Kidney epithelial cell (primary cell): Measurements from ENCODE around the gene SERPINB1. TPM values are rescaled to one million over a fixed set of nuclear protein-coding genes. Genes with fewer than 3 reads are reported as not detected.

Experiments used
- DNase-seq: peaks from one replicate; pipeline ENCODE4 v3.0.0-alpha.2; 2010; ENCODE audit warnings: low read depth
- H3K27me3 ChIP-seq: 2 replicates; pipeline ENCODE4 v1.6.0; 2011; ENCODE audit warnings: low read length; ENCODE audit not compliant: control insufficient read depth, insufficient read depth
- H3K36me3 ChIP-seq: 2 replicates; pipeline ENCODE4 v1.5.1; 2011; ENCODE audit warnings: low read length; ENCODE audit not compliant: control insufficient read depth, insufficient read depth
- H3K4me3 ChIP-seq: 2 replicates; pipeline ENCODE4 v1.5.1; 2011; ENCODE audit warnings: low read depth, mild to moderate bottlenecking, control low read depth, low read length
- total RNA-seq: library from RNA; depleted of rRNA; stranded (reverse); fragments of >200 nt; gene quantifications from 2 replicates; pipeline ENCODE4 v1.2.3, GENCODE V29; 2015
- TF ChIP-seq, protein P1 (sequence below): IDR thresholded peaks from 2 replicates; pipeline ENCODE4 v1.5.1; 2011; ENCODE audit warnings: mild to moderate bottlenecking, moderate library complexity, low read length, control low read depth, inconsistent platforms; ENCODE audit not compliant: insufficient read depth, poor library complexity, severe bottlenecking

Gene SERPINB1
- total RNA-seq, 1 donor from 2014 or later: 43.2 TPM

DNA sequence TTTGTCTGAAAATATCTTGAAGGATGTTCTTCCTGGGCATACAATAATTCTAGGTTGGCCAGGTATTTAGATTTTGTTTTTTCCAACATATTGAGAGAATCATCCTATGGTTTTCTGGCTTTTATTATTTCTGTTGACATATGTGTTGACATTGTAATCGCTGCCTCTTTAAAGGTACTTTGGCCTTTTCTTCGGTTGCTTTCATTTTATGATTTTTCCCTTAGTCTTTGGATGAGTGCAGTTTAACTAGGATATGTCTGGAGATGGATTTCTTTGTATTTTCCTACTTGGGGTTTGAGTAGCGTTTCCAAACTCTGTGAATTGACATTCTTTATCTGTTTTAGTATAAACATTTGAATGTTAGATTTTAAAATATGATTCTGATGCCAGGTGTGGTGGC, 11.5 kb downstream of the SERPINB1 start:
- no peak overlapping the region for H3K4me3 ChIP-seq
- TF ChIP-seq, protein P1, sequence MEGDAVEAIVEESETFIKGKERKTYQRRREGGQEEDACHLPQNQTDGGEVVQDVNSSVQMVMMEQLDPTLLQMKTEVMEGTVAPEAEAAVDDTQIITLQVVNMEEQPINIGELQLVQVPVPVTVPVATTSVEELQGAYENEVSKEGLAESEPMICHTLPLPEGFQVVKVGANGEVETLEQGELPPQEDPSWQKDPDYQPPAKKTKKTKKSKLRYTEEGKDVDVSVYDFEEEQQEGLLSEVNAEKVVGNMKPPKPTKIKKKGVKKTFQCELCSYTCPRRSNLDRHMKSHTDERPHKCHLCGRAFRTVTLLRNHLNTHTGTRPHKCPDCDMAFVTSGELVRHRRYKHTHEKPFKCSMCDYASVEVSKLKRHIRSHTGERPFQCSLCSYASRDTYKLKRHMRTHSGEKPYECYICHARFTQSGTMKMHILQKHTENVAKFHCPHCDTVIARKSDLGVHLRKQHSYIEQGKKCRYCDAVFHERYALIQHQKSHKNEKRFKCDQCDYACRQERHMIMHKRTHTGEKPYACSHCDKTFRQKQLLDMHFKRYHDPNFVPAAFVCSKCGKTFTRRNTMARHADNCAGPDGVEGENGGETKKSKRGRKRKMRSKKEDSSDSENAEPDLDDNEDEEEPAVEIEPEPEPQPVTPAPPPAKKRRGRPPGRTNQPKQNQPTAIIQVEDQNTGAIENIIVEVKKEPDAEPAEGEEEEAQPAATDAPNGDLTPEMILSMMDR: no peak
- H3K27me3 ChIP-seq: no peaks in the 10 kb centered on the region
- H3K36me3 ChIP-seq: no peaks in the 10 kb centered on the region
- DNase-seq: no peak

DNA sequence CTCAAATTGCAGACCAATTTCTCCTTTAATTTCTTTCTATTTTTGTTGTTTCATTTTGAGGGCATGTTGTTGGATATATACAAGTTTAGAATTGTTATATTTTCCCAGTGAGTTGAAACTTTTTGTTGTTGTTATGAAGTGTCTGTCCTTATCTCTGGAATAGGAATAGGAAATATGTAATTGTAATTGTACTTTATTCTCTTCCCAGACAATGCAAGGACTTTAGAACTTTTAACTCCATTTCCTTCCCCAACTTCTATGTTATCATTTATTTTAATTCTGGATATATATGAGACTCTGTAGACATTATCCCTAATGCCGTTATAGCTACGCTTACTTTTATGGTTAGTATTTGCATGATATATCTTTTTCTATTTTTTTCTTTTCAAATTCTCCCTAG, 12.4 kb downstream of the SERPINB1 start:
- H3K27me3 ChIP-seq: no peaks in the 10 kb centered on the region
- no peak for DNase-seq
- H3K36me3 ChIP-seq: no peaks in the 10 kb centered on the region
- TF ChIP-seq, protein P1: no peak
- H3K4me3 ChIP-seq: no peak overlapping the region

DNA sequence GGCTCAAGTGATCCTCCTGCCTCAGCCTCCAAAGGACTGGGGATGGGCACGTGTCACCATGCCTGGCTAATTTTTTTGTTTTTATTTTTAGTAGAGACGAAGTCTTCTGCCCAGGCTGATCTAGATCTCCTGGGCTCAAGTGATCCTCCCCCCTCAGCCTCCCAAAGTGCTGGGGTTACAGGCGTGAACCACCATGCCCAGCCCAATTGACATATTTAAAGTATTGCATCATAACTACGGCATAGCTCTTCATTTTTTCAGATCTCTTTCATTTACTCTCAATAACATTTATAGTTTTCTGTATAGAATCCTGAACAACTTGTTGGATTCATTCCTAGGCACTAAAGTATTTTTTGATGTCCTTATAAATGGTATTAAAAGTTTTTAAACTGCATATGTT, 13.0 kb downstream of the SERPINB1 start:
- no peak overlapping the region for H3K4me3 ChIP-seq
- no peak for DNase-seq
- TF ChIP-seq, protein P1: no peak
- no peaks in the 10 kb centered on the region for H3K27me3 ChIP-seq
- H3K36me3 ChIP-seq: no peaks in the 10 kb centered on the region

DNA sequence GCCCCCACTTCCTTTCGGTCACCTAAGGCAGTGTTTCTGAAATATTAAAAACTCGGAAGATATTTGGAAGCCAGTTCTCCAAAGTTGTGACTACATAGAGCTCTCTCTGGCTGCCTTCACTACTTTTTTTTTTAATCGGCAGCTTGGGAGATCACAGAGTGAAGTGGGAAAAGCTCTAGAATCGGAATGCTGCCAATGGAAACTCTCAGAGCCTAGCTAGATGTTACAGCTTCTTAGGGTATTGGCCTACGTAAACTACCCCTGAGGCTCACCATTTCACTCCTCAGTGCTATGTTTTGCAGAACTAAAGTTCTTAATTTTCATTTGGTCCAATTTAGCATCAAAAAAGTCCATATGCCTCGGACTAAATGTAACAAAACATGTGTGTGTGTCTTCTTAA, 14.5 kb downstream of the SERPINB1 start:
- no peaks in the 10 kb centered on the region for H3K27me3 ChIP-seq
- no peak for DNase-seq
- H3K36me3 ChIP-seq: no peaks in the 10 kb centered on the region
- H3K4me3 ChIP-seq: no peak overlapping the region
- TF ChIP-seq, protein P1: no peak

DNA sequence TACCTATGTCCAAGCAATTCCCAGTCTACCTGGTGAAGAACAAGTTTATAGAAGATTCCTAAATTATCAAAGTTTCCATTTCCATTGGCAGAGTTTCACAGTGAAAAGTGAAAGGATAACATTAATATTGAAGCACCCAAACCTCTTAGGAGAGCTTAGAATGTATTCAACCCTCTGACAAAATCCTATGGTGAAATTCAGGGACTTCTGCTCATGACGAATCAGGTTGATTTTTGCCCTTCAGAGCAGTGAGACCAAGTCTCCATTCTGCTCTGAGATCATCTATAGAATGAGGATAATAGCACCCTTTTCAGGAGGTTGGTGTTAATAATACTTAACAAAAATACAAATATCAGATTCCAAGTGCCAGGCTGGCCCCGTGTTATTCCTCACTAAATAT, 15.5 kb downstream of the SERPINB1 start:
- Histone ChIP-seq H3K4me3 (no peak overlapping the region), H3K27me3 (no peaks in the 10 kb centered on the region), H3K36me3 (no peaks in the 10 kb centered on the region)
- TF ChIP-seq, protein P1: no peak
- no peak for DNase-seq

DNA sequence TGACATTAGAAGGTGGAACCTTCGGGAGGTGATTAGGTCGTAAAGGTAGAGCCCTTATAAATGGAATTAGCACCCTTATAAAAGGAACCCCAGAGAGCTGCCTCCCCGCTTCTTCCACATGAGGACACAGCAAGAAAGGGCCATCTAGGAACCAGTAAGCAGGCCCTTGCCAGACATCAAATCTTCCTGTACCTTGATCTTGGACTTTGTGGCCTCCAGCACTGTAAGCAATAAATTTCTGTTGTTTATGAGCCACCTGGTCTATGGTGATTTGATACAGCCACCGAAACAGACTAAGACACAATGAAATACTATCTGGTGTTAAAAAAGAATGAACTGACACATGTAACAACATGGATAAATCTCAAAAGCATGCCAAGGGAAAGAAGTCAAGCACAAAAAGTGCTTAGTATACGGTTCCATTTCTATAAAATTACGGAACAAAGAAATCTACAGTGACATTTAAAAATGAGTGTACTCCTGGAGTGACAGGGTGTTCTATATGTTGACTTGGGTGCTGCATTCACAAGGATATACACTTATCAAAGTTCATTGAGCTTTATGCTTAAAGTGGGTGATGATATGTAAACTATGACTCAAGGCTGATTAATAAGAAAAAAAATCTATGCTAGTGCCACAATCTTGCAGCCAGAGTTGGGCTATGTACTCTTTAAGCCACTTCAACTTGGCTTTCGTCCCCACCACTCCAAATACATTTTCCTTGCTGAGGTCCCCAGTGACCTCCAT, 18.4 kb downstream of the SERPINB1 start:
- Histone ChIP-seq H3K27me3 (no peaks in the 10 kb centered on the region), H3K4me3 (no peak overlapping the region), H3K36me3 (no peaks in the 10 kb centered on the region)
- TF ChIP-seq, protein P1: no peak
- DNase-seq: no peak
